Suppressor macrophage (primary cell): ENCODE results near the gene ZNF74.
"Not testable (repeated sequence)": the region's sequence is repeated elsewhere in the genome, so short reads cannot be mapped to it uniquely, and the experiment has no call there.

ENCODE experiments used
- DNase-seq, 4 experiments: peaks; one replicate each; pipeline ENCODE4 v3.0.0-alpha.2; 2020 to 2022

ZNF74 gene

DNA sequence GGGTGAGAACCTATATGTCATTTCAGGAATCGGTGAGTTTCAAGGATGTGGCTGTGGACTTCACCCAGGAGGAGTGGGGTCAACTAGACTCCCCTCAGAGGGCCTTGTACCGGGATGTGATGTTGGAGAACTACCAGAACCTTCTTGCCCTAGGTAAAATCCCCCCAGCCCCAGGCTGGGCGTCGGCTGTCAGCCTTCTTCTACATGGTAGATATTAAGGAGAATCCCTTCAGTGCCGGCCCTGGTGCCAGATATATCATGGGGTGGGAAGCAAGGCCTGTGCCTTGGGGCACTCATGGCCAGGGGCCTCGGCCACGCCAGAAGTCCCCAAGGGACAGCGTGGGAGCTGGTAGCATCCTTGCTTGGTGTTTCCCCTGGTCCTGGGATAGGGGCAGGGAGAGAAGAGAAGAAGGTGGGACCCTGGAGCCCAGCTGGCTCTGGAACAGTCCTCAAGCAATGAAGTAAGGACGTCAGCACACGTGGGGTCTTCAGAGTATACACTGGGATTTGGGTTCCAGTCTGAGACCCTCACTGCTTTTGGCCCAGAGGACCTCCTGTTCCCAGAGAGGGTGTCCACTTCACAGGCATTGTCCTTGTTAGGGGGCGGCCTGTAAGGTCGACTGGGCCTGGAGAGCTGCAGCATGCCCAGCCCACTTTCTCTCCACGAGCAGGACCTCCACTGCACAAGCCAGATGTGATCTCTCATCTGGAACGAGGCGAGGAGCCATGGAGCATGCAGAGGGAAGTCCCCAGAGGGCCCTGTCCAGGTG is 6.8 kb downstream of the ZNF74 start:
- DNase-seq = no peak

DNA sequence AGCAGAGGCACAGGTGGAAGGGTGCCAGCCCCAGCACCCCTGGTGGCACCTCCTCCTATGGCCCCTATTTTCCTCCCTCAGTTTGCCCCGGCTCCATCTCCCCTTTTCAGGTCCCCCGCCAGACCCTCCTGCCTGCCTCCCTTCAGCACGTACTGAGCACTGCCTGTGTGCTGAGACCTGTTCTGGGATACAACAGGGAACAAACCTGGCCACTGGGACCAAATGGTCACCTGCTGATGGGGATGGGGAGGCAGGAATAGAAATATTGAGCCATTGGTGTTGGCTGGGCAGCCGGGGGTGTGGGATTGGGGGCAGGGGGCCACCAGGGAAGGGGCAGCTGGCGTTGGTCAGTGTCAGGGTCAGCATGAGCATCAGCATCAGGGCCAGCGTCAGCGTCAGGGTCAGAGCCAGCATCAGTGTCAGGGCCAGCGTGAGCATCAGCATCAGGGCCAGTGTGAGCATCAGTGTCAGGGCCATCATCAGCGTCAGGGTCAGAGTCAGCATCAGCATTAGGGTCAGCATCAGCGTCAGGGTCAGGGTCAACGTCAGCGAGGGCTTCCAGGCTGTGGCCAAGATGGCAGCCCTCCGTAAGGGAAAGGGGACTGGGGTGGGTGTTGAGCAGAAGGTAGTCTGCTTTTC is 7.5 kb downstream of the ZNF74 start:
- DNase-seq = no peak

DNA sequence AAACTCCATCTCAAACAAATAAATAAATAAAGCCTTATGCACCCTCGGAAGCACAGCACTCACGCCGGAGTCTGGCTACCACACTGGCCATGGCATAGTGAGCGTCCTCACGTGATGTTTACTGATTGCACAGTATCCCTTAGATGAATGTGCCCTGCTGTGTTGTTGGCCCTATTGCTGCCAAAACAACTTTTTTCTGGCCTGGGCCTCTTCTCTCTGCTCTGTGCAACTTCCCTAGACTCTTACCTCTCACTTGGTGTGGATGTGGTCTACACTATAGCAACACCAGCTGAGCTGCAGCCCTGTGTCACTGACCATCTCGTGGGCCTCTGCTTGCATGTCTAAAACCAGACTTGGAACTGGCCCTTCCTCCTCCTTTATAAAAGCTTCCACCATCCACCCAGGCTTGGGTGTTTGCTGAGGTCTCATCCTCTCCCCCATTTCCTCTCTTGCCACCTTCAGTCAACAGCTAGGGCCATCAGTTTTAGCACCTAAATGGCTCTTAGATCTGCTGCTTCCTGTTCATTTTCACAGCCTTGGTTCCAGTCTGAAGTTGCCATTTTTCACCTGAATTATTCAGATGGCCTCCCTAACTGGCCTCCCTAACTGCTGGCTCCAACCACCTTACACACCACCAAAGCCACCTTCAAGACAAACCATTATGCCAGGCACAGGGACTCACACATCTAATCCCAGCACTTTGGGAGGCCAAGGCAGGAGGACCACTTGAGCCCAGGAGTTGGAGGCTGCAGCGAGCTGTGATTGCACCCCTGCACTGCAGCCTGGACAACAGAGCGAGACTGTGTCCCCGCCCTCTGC is 9.2 kb downstream of the ZNF74 start:
- no peak for DNase-seq

DNA sequence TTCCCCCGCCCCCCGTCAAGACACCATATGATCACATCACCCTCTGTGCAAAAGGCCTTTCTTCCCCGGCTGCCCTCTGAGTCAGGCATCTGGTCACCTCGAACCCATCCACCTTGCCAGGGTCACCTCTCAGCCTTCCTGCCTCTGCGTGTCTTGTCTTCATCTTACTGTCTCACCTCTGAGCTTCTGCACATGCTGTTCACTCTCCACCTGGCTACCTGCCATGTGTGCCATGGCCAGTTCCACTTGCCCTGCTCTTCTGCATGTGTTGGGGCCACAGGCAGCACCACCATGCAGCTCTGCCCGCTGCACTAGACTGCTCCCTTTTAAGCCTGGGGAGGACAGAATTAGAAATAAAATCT is 9.8 kb downstream of the ZNF74 start:
- DNase-seq = no peak

- no peak for DNase-seq
These were observed 10.9 kb downstream of the ZNF74 start for GRCh38 chr22:20404881-20405280.

GRCh38 chr22:20405291-20405930 is 11.5 kb downstream of the ZNF74 start:
- no peak for DNase-seq

DNA sequence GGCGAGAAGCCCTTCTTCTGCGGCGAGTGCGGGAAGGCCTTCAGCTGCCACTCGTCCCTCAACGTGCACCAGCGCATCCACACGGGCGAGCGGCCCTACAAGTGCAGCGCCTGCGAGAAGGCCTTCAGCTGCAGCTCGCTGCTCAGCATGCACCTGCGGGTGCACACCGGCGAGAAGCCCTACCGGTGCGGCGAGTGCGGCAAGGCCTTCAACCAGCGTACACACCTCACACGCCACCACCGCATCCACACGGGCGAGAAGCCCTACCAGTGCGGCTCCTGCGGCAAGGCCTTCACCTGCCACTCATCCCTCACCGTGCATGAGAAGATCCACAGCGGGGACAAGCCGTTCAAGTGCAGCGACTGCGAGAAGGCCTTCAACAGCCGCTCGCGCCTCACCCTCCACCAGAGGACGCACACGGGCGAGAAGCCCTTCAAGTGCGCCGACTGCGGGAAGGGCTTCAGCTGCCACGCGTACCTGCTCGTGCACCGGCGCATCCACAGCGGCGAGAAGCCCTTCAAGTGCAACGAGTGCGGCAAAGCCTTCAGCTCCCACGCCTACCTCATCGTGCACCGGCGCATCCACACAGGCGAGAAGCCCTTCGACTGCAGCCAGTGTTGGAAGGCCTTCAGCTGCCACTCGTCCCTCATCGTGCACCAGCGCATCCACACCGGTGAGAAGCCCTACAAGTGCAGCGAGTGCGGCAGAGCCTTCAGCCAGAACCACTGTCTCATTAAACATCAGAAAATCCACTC is 12.2 kb downstream of the ZNF74 start:
- no peak for DNase-seq

DNA sequence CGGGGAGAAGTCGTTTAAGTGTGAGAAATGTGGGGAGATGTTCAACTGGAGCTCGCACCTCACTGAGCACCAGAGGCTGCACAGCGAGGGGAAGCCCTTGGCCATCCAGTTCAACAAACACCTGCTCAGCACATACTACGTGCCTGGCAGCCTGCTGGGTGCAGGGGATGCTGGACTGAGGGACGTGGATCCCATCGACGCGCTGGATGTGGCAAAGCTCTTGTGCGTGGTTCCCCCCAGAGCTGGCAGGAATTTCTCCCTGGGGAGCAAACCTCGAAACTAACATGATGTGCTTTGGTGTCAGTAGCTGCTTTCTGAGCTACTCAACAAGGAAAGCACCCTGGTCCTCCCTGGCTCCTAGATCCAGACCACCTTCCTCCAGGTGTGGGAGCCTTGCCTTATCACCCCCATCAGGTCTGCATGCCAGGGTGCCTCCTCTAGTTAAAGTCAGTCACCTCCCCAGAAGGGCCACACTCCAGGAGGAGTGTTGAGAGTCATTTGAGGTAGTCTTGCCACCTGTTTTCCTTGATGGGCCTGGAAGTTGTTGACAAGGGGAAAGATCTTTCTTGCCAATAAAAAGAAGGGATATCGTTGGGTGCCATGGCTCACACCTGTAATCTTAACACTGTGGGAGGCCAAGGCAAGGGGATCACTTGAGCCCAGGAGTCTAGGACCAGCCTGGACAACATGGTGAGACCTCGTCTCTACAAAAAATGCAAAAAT is 12.9 kb downstream of the ZNF74 start:
- no peak for DNase-seq

- DNase-seq = no peak
These were observed 13.9 kb downstream of the ZNF74 start for GRCh38 chr22:20407829-20408228.

GRCh38 chr22:20408891-20409290 is 14.9 kb downstream of the ZNF74 start:
- DNase-seq = no peak

DNA sequence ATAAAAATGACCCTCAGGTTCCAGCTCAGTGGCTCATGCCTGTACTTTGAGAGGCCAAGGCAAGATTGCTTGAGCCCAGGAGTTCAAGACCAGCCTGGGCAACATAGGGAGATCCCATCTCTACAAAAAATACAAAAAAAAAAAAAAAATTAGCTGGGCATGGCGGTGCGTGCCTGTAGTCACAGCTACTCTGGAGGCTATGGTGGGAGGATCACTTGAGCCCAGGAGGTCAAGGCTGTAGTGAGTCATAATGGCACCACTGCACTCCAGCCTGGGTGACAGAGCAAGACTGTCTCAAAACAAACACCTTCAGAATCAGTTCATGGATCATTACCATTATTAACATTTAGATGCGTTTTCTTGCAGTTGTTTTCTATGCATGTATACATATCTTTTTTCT is 15.4 kb downstream of the ZNF74 start:
- not testable (repeated sequence) for DNase-seq

GRCh38 chr22:20412474-20413216 is 18.7 kb downstream of the ZNF74 start:
- no peak for DNase-seq

DNA sequence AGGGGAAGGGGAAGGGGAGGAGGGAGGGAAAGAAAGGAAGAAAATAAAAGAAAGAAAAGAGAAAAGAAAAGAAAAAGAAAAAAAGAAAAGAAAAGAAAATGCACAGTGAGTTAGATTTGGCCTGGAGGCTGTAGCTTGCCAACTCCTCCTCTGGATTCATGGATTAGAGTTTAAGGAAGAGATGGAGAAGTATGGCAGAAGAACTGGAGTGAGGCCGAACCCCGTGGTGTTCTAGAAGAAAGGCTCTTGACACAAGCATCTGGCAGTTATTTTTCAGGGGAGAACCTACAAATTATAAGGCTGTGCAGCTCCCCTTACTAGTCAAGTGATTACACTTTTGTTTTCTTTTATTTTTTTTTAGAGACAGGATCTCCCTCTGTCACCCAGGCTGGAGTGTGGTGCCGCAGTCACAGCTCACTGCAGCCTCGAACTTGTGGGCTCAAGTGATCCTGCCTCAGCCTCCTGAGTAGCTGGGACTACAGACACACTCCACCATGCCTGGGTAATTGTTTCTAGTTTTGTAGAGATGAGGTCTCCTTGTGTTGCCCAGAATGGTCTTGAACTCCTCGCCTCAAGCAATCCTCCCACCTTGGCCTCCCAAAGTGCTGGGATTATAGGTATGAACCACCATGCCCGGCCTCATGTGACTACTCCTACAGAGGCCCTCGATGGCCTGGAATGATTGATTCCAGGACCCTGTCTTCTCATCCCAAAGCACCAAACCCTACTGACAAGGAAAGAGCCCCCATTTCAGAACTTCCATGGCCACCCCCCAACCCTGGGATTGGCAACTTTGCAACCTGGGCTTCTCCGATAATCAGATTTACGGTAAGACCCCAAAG is 19.5 kb downstream of the ZNF74 start:
- DNase-seq = no peak

GRCh38 chr22:20414059-20414440 is 20.1 kb downstream of the ZNF74 start:
- DNase-seq = no peak

DNA sequence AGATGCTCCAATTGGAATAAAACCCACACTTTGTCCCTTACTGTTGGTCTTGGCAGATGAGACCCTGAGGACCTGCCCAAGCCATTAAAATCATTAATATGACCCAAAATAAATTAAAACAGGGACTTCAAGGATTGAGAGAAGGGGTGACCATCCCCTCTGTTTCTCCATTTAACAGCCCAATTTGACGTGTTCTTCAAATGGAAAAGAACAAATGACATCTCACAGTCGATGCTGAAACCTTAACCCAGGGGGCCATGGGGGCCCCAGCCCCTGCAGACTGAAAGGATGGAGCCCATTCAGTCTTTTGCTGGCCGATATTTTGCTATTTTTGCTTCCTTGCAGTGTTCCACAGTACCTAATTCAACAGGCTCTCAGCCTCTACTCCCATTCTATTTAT is 20.5 kb downstream of the ZNF74 start:
- no peak for DNase-seq

GRCh38 chr22:20415241-20415640 is 21.3 kb downstream of the ZNF74 start:
- DNase-seq = not testable (repeated sequence)

DNA sequence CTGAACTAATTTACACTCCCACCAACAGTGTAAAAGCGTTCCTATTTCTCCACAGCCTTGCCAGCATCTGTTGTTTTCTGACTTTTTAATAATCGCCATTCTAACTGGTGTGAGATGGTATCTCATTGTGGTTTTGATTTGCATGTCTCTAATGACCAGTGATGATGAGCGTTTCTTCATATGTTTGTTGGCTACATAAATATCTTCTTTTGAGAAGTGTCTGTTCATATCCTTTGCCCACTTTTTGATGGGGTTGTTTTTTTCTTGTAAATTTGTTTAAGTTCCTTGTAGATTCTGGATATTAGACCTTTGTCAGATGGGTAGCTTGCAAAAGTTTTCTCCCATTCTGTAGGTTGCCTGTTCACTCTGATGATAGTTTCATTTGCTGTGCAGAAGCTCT is 21.7 kb downstream of the ZNF74 start:
- not testable (repeated sequence) for DNase-seq

GRCh38 chr22:20418211-20418788 is 24.3 kb downstream of the ZNF74 start:
- DNase-seq = peak; percentile 79 to 86 (median 82)

DNA sequence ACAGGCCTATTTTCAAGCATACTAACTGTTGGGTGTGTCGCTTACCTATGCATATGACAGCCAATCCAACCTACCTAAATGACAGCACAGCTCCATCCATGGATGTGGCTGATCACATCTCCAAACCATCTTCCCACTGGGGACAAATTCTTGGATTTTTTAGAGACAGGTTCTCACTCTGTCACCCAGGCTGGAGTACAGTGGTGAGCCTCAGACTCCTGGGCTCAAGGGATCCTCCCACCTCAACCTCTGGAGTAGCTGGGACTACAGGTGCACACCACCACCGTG is 25.7 kb downstream of the ZNF74 start:
- DNase-seq = no peak
